Gastrocnemius medialis (tissue), 4 donors: ENCODE results near the gene STX3.

Experiments
- CTCF ChIP-seq, 5 experiments: fragments of 450-650 bp in 3 of 5; fragments of 200-600 bp in 2 of 5; sonication (generic) in 2 of 5; IDR thresholded peaks in 4 of 5; conservative IDR thresholded peaks in 1 of 5; 1 replicate in 4 of 5; 2 replicates in 1 of 5; pipeline ENCODE4 v1.5.1; 2016 to 2019; ENCODE audit warnings: antibody characterized with exemption in 5 of 5, mild to moderate bottlenecking in 3 of 5, moderate library complexity in 3 of 5
- POLR2A ChIP-seq, 2 donors: fragments of 450-650 bp; IDR thresholded peaks; one replicate each; pipeline ENCODE4 v1.6.1; 2017; ENCODE audit warnings: antibody characterized with exemption in 2 of 2, mild to moderate bottlenecking in 2 of 2, moderate library complexity in 2 of 2

- TF ChIP-seq POLR2A (IDR thresholded peaks at IDR 0.05) (no peak), CTCF (IDR thresholded peaks at IDR 0.05 in 4 of 5, conservative IDR thresholded peaks at IDR 0.05 in 1 of 5) (no peak)
These were observed 58.2 kb downstream of the STX3 start for GRCh38 chr11:59813364-59813763.
